ENCODE results near the gene USP34.

USP34 gene

DNA sequence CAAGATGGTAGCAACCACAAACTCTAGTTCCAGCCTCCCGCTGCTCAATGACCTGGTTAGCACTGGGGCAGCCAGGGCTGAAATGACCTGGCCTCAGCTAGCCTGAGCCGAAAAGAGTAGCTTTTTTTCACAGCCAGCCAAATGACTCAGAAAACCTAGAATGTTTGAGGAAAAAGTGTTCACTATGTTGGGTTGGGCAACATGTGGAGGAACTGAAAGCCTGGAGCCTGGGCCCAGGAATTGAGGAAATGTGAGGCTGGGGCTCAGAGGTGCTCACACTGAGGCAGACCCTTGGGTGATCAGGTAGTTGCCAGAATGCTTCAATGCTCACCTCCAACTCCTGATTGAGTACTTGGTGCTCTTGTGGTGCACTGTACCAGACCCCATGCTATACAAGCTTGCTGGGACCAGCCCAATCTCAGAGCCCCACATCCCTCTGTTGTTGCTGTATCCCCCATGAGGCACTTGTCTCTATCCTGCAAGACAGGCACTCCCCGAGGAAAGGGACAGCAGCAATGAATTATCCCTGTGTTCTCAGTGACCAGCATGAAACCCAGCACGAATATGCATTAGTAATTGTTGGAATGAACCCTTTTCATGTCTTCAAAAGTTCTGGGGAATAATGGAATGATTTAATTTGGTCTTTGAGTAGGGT, 116.2 kb downstream of the USP34 start:
- no peak for DNase-seq (ENCODE audit: low spot score)
- TF ChIP-seq, protein P1, sequence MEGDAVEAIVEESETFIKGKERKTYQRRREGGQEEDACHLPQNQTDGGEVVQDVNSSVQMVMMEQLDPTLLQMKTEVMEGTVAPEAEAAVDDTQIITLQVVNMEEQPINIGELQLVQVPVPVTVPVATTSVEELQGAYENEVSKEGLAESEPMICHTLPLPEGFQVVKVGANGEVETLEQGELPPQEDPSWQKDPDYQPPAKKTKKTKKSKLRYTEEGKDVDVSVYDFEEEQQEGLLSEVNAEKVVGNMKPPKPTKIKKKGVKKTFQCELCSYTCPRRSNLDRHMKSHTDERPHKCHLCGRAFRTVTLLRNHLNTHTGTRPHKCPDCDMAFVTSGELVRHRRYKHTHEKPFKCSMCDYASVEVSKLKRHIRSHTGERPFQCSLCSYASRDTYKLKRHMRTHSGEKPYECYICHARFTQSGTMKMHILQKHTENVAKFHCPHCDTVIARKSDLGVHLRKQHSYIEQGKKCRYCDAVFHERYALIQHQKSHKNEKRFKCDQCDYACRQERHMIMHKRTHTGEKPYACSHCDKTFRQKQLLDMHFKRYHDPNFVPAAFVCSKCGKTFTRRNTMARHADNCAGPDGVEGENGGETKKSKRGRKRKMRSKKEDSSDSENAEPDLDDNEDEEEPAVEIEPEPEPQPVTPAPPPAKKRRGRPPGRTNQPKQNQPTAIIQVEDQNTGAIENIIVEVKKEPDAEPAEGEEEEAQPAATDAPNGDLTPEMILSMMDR (IDR thresholded peaks at IDR 0.05; ENCODE audit: extremely low read depth, missing control alignments), result no peak

DNA sequence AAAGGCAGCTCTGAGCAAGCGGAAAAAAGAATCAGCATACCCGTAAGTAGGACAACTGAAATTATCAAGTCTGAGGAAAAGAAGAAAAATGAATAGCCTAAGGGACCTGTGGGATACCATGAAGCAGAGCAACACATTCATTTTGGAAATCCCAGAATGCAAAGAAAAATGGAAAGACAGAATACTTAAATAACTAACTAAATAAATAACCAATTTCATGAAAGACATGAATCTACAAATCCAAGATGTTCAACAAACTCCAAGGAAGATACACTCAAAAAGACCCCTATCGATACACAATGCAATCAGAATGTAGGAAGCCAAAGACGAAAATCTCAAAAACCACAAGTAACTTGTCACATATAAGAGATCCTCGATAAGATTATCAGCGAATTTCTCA, 117.0 kb downstream of the USP34 start:
- DNase-seq (ENCODE audit: low spot score), result no peak
- TF ChIP-seq, protein P1 (IDR thresholded peaks at IDR 0.05; ENCODE audit: extremely low read depth, missing control alignments), result no peak

DNA sequence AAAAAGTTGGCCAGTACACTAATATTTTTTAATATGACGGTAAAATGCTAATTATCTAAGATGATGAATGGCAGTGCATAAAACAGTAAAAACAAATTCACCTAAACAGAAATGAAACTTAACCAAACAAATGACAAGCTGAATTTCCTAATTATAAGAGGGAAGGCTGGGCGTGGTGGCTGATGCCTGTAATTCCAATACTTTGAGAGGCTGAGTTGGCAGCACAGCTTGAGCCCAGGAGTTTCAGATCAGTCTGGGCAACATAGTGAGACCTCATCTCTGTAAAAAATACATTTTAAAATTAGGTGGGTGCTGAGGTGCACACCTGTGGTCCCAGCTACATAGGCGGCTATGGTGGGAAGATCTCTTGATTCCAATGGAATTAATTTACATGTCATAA, 120.1 kb downstream of the USP34 start:
- DNase-seq (ENCODE audit: low spot score), result no peak
- TF ChIP-seq, protein P1 (IDR thresholded peaks at IDR 0.05; ENCODE audit: extremely low read depth, missing control alignments), result no peak

DNA sequence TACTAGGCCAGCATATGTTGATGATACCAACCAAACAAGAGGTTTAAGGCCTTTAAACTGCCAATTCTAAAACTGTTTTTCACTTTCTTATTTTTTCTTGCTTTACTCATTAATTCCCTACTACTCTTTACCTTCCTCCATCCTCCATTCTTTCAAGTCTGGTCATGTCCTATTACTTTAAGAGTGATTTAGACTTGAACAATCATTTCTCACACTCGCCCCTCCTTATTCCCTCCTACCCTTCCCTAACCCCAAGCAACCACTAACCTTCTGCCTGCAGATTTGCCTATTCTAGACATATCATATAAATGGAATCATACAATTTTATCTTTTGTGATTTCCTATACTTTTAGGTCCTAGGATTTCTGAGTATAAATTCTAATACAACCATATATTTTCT, 127.7 kb downstream of the USP34 start:
- no peak for DNase-seq (ENCODE audit: low spot score)

DNA sequence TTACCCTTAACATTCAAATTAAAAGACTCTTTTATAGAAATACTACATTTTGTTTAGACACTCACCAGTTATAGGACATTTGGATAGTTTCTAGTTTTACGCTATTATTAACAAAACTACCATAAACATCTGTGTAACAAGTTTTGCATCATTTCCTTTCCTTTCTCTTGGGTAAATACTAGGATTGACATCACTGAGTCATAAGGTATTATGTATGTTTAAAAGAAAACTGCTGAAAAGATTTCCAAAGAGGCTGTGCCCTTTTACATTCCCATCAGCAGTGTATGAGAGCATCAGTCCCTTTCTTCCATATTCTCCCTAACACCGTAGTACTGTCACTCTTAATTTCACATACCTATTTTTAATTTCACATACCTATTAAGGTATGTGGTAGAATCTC, 130.6 kb downstream of the USP34 start:
- DNase-seq (ENCODE audit: low spot score), result no peak
- TF ChIP-seq, protein P1 (IDR thresholded peaks at IDR 0.05; ENCODE audit: extremely low read depth, missing control alignments), result no peak

More for the DNA sequence above, 127.7 kb downstream of the USP34 start:
- TF ChIP-seq, protein P1 (IDR thresholded peaks at IDR 0.05; ENCODE audit: extremely low read depth, missing control alignments), result no peak

DNA sequence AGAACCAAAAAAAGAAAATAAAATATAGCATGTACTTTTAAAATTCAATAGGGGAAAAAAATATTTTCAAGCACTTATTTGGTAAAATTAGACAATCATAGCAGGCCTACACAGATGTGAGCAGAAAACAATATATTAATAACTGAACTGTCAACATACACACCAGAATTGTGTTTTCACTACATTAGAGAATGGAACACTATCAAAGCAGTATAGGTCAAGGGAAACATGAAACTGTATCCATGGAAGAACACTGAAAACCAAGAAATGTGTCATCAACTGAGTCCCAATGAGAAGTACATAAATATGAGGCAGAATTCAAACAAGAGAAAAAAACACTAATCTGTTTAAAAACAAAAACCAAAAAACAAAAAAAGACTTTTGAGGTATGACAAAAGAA, 132.4 kb downstream of the USP34 start:
- TF ChIP-seq, protein P1 (IDR thresholded peaks at IDR 0.05; ENCODE audit: extremely low read depth, missing control alignments), result no peak

DNA sequence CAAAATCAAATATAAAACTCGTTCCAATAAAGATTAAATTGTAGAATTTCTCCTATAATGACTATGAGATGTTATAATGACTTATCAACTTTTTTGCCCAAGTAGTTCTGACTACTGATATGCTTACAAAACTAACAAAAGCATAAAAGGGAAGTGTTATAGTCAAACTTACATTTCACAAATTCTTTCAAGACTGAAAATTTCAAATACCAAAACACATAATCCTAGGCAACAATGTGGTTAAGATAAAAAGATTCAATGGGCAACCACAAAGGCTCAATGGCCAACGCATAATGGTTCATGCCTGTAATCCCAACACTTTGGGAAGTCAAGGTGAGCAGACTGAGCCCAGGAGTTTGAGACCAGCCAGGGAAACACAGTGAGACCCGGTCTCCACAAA, 135.7 kb downstream of the USP34 start:
- no peak for DNase-seq (ENCODE audit: low spot score)
- TF ChIP-seq, protein P1 (IDR thresholded peaks at IDR 0.05; ENCODE audit: extremely low read depth, missing control alignments), result no peak

More for the DNA sequence above, 132.4 kb downstream of the USP34 start:
- DNase-seq (ENCODE audit: low spot score), result no peak

Data from GM20000 (cell line).